ENCODE data around the gene RIGI. TPM values are rescaled to one million over a fixed set of nuclear protein-coding genes. Genes with fewer than 3 reads are reported as not detected.

Gene RIGI
- total and polyA plus RNA-seq, 2 of the 13 experiments (the other 11 are each of a cell fraction or from before 2014, with no cell fraction given), result 3.0 to 8.2 TPM

GRCh38 chr9:32526041-32526706 is at the start of gene RIGI (continued):
- TF ChIP-seq ZNF124 (CRISPR knock-in tag; IDR thresholded peaks at IDR 0.05) (no peak), ZNF329 (CRISPR knock-in tag; IDR thresholded peaks at IDR 0.05; ENCODE audit: low read depth) (no peak), ZNF766 (CRISPR knock-in tag; IDR thresholded peaks at IDR 0.05; ENCODE audit: borderline replicate concordance) (0 out of 2 replicates have a peak, but pooled peaks have one; percentile 49), SKIL (CRISPR knock-in tag; IDR thresholded peaks at IDR 0.05; ENCODE audit: borderline replicate concordance) (no peak), ZNF3 (CRISPR knock-in tag; IDR thresholded peaks at IDR 0.05) (no peak), ZKSCAN1 (IDR thresholded peaks at IDR 0.05; ENCODE audit: low read length) (no peak), GPN1 (CRISPR knock-in tag; IDR thresholded peaks at IDR 0.05; ENCODE audit: borderline replicate concordance) (no peak), NFKBIZ (CRISPR knock-in tag; IDR thresholded peaks at IDR 0.05) (no peak), MXD3 (CRISPR knock-in tag; IDR thresholded peaks at IDR 0.05) (0 out of 2 replicates have a peak, but pooled peaks have one; percentile 61), LBX2 (CRISPR knock-in tag; IDR thresholded peaks at IDR 0.05; ENCODE audit: borderline replicate concordance) (no peak), REXO4 (CRISPR knock-in tag; IDR thresholded peaks at IDR 0.05; ENCODE audit: borderline replicate concordance) (no peak), POGZ (CRISPR knock-in tag; IDR thresholded peaks at IDR 0.05) (peak; percentile 75), ZNF704 (CRISPR knock-in tag; IDR thresholded peaks at IDR 0.05; ENCODE audit: borderline replicate concordance) (no peak), ISL2 (CRISPR knock-in tag; IDR thresholded peaks at IDR 0.05) (no peak; the same call in 1 of the 2 replicates), IRF2 (CRISPR knock-in tag; IDR thresholded peaks at IDR 0.05) (peak; percentile 100), CHD4 (IDR thresholded peaks at IDR 0.05; ENCODE audit: borderline replicate concordance, low read length) (no peak; the same call in 1 of the 2 replicates), EZH2 (conservative IDR thresholded peaks at IDR 0.05; ENCODE audit: low read depth, low read length) (no peak), HINFP (CRISPR knock-in tag; IDR thresholded peaks at IDR 0.05; ENCODE audit: low read depth) (0 out of 2 replicates have a peak, but pooled peaks have one; percentile 23), ZFP36 (IDR thresholded peaks at IDR 0.05; ENCODE audit: borderline replicate concordance, low read depth, low read length, partially characterized antibody) (no peak), POLR2AphosphoS2 (IDR thresholded peaks at IDR 0.05; ENCODE audit: low read depth, low read length) (peak; percentile 64; the same call in 1 of the 2 replicates), ZBTB20 (CRISPR knock-in tag; IDR thresholded peaks at IDR 0.05; ENCODE audit: borderline replicate concordance, low read depth) (no peak), ZFP91 (CRISPR knock-in tag; IDR thresholded peaks at IDR 0.05; ENCODE audit: borderline replicate concordance) (peak; percentile 34; the same call in 1 of the 2 replicates), TAF1 (CRISPR knock-in tag; IDR thresholded peaks at IDR 0.05) (peak; percentile 69; the same call in 1 of the 2 replicates)

Measured in HepG2 (cell line).